Duodenal mucosa (tissue), 2 donors: ENCODE measurements around the gene CCDC9B.

Source experiments
- H3K27ac ChIP-seq: one replicate; pipeline ENCODE4 v1.7.0; 2013; ENCODE audit warnings: low read depth, low read length
- H3K27me3 ChIP-seq, 2 donors: one replicate each; pipeline ENCODE4 v1.7.0; 2013; ENCODE audit warnings: low read length in 2 of 2, control low read depth in 1 of 2; ENCODE audit not compliant: insufficient read depth in 2 of 2, control insufficient read depth in 1 of 2
- H3K36me3 ChIP-seq, 2 donors: one replicate each; pipeline ENCODE4 v1.7.0; 2013; ENCODE audit warnings: low read length in 2 of 2, control low read depth in 1 of 2; ENCODE audit not compliant: insufficient read depth in 2 of 2, control insufficient read depth in 1 of 2
- H3K4me1 ChIP-seq, 2 donors: one replicate each; pipeline ENCODE4 v1.7.0; 2013; ENCODE audit warnings: low read length in 2 of 2, control low read depth in 1 of 2; ENCODE audit not compliant: insufficient read depth in 2 of 2, control insufficient read depth in 1 of 2
- H3K4me3 ChIP-seq, 2 donors: one replicate each; pipeline ENCODE4 v1.7.0; 2013; ENCODE audit warnings: low read length in 2 of 2, low read depth in 1 of 2
- H3K9ac ChIP-seq, 2 donors: one replicate each; pipeline ENCODE4 v1.7.0; 2013; ENCODE audit warnings: low read length in 2 of 2, low read depth in 1 of 2
- H3K9me3 ChIP-seq, 2 donors: one replicate each; pipeline ENCODE4 v1.7.0; 2013; ENCODE audit warnings: low read length in 2 of 2, control low read depth in 1 of 2; ENCODE audit not compliant: control insufficient read depth in 1 of 2

The CCDC9B gene

DNA sequence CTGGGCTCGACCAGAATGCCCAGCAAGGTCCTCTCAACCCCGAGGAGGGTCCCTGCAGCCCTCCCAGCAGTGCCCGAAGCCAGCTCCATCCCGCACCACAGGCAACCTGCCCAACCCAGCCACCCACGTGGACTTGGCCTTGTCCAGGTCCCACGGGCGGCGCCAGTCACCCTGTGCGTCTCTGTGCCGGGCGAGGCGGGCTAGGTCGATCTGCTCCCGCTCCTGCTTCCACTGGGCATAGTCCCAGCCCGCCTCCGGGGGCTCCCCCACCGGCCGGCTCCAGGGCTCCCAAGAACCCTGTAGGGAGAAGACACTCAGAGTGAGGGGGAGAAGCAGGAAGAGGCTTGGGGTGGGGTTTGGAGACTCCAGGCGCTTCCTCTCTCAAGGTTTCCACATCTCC lies 3.1 kb downstream of the CCDC9B start:
- Histone ChIP-seq H3K27me3 (no peaks in the 10 kb centered on the region), H3K9ac (peak overlapping the region; percentile 18 to 29), H3K9me3 (no peaks in the 10 kb centered on the region), H3K4me3 (no peak overlapping the region), H3K4me1 (peaks cover 62 to 66% of the 10 kb centered on the region in 2 donors), H3K27ac (no peak overlapping the region), H3K36me3 (no peaks in the 10 kb centered on the region)

DNA sequence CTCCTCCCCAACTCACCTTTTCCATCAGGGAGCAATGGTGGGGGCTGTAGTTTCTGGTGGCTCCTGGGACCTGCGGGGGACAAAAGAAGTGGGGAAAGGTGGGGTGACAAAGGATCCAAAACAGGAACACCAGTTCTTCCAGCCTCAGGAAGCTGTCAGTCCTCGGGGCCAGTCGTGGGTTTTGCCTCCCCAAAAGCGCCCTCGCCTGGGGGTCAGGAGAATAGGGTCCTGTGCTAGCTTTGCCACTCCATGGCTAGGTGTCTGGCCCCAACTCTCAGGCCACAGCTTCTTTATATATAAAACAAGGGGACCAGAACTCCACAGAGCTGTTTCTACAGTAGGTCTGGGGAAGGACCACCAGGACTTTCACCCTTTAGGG lies 4.0 kb downstream of the CCDC9B start:
- Histone ChIP-seq H3K9me3 (no peaks in the 10 kb centered on the region), H3K36me3 (no peaks in the 10 kb centered on the region), H3K27ac (no peak overlapping the region), H3K27me3 (no peaks in the 10 kb centered on the region), H3K9ac (no peak overlapping the region), H3K4me3 (no peak overlapping the region), H3K4me1 (peaks cover 59 to 66% of the 10 kb centered on the region in 2 donors)

DNA sequence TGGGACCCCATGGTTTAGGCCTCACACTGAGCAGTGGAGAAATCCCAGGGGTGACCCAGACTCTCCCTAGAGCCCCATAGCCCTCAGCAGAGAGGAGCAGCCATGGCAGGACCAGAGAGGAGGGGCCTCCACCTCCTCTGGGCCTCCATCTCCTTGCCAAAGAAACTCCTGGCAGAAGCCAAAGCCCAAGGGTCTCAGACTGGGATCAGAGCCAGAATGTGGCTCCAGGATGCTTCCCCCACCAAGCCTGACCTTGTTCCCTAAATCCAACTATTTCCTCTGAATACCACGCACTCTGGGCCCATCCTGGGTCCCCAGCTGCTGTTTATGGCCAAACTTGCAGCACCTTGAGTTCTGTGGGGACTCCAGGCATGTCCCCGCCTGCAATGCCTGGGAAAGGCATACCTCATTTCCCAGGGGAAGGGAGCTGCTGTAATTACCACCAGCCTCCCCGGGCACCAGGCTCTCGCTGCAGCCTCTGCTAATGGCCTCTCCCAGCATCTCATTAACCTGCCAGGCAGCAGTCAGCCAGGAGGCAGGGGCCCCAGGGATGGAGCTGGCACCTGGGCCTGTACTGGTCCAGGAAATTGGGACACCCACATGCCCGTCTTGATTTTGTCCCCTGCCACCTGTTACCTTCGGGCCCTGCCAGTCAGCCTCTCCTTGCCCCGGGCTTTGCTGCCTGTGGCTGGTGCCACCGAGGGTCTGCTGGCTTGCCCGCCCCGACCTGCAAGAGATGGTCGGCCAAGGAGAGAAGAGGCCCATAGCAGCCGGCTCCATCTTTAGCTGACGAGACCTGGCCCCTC lies 4.6 kb downstream of the CCDC9B start:
- Histone ChIP-seq H3K36me3 (no peaks in the 10 kb centered on the region), H3K4me1 (peaks cover 56 to 60% of the 10 kb centered on the region in 2 donors), H3K27me3 (no peaks in the 10 kb centered on the region), H3K4me3 (no peak overlapping the region), H3K27ac (no peak overlapping the region), H3K9ac (no peak overlapping the region), H3K9me3 (no peaks in the 10 kb centered on the region)

DNA sequence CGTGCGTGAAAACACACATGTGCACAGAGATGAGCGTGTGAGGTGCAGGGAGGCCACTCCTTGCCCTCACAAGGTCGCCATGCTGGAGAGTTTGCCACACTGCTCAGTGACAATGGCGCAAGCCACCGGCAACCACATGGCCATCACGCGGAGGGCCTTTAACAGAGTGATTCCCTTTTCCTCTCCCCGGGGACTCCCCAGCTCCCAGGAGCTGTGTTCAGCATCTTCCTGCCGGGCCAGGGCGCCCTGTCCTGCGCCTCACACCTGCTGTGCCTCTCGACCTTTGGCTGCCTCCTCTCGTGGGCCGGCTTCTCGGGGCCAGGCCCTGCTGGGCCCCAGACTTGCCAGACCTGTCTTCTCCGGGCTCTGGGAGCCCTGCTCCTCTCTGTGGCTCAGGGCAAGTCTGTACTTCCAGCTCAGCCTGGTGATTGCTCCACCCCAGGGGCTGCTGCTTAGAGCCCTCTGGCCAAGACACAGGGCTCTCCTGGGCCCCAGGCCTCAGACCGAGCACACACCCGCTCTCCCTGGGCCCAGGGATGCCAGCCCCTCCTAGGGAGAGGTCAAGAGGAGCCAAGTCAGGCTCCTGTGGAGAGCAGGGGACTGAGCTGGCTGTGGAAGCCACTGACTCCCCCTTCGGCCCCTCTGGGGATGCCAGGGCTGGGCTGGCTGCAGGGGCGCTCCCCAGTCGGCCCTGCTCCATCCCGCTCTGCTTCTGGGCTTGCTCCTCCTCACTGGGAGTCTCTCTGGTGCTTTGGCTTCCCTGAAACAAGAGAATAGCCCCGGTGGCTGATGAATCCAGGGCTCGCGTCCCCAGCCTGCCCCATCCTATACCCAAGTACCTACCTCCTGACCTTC lies 5.6 kb downstream of the CCDC9B start:
- Histone ChIP-seq H3K9me3 (no peaks in the 10 kb centered on the region), H3K36me3 (no peaks in the 10 kb centered on the region), H3K9ac (no peak overlapping the region), H3K27ac (peak overlapping the region; percentile 77), H3K4me3 (no peak overlapping the region), H3K27me3 (no peaks in the 10 kb centered on the region), H3K4me1 (peaks cover 57% of the 10 kb centered on the region in 2 donors)

DNA sequence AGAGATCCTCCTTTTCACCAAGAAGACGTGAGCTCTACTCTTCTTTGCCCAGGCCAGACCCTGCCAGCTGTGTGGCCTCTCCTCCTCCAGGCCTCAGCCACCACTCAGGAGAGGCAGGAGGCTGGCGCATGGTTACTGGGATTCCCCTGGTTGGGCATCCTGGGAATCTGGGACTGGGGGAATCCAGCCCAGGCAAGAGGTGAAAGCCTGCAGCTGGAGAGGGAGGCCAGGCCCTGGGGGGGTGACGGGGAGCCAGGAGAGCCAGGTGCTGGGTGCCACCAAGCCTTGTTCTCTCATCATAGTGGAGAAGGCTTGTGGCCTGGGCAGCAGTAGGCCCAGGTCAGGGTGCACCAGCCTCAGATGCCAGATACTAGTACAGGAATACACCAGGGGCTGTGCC lies 6.2 kb downstream of the CCDC9B start:
- Histone ChIP-seq H3K4me1 (peaks cover 53 to 54% of the 10 kb centered on the region in 2 donors), H3K36me3 (no peaks in the 10 kb centered on the region), H3K4me3 (no peak overlapping the region), H3K9ac (peak overlapping the region in 1 of 2 donors; percentile 27), H3K9me3 (no peaks in the 10 kb centered on the region), H3K27ac (peak overlapping the region; percentile 77), H3K27me3 (no peaks in the 10 kb centered on the region)

DNA sequence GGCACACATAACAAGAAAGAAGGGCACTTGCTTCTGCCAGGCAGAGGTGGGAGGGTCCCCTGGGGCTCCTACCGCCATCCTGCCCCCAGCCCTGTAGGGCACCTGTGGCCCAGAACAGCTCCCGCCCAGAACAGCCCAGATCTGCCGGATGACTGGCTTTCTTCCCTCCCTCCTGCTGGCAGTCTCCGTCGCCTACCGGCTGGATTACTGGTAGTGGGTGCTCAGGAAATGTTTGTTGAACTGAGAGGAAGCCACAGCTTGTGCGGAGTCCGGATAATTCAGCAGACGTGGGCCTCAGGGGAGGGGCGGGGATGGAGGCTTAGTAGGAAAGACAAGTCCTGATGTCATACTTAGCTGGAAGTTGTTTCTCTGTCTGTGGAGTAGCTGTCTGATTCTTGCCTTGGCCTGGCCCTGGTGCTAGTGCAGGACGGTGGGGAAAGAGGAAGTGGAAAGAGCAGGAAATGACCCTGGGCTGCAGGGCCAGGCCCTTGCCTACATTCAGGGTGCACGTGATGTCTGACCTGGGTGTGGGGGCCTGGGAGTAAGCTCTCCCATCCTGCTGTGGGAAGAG lies 6.7 kb downstream of the CCDC9B start:
- H3K27ac ChIP-seq, result peak overlapping the region; percentile 77
- H3K27me3 ChIP-seq, result no peaks in the 10 kb centered on the region
- H3K36me3 ChIP-seq, result no peaks in the 10 kb centered on the region
- H3K4me3 ChIP-seq, result peak overlapping the region in 1 of 2 donors; percentile 8
- H3K4me1 ChIP-seq, result peaks cover 48% of the 10 kb centered on the region in 2 donors
- H3K9me3 ChIP-seq, result no peaks in the 10 kb centered on the region
- H3K9ac ChIP-seq, result peak overlapping the region in 1 of 2 donors; percentile 27

DNA sequence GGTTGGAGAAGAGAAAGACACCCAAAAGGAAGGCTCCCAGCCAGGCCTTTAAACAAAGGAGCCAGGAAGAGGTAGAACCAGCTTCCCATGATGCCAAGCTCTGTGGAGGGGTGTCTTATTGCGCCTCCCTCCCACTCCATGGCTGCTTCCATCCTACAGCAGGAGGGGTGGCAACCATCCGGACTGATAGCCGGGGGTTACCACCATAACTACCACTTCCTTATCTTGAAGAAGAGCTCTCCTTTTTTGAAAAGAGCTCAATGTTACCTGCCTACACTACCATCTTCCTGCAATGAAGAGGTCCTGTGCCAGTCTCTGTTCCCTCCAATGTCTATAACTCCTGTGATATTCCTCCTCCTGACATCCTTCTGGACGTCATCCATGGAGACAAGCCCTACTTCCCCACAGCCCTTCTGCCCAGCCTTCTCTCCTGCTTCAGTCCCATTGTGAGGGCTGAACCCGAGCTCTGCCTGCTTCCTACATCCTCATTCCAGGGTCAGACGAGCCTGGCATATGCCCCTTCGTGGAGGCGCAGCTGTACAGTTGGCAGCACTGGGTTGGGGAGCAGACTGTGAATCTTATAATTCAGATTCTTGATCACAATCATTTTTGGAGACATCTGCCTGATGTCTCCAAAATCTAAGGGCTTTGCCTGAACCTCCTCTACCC lies 8.5 kb downstream of the CCDC9B start:
- Histone ChIP-seq H3K4me1 (peaks cover 32 to 33% of the 10 kb centered on the region in 2 donors), H3K4me3 (no peak overlapping the region), H3K36me3 (no peaks in the 10 kb centered on the region), H3K27me3 (no peaks in the 10 kb centered on the region), H3K9ac (no peak overlapping the region), H3K27ac (no peak overlapping the region), H3K9me3 (no peaks in the 10 kb centered on the region)

DNA sequence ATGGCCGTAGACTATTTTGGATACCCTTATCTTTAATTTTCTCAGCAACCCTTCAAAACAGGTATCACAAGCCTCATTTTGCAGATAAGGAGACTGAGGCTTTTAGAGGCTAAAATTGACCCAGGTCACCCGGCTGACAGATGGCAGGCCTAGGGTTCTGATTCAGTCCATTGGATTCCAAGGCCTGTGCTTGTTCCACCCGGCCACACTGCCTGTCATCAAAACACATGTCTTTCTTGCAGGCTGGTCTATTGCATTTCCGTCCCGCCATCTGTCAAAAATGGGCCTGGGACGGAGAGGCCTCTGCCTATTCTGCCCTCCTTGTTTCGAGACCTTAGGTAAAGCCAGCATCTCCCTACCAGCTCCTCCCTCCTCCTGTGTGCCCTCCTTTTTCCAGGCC lies 9.1 kb downstream of the CCDC9B start:
- Histone ChIP-seq H3K27ac (no peak overlapping the region), H3K4me3 (no peak overlapping the region), H3K4me1 (peaks cover 31 to 37% of the 10 kb centered on the region in 2 donors), H3K27me3 (no peaks in the 10 kb centered on the region), H3K9ac (no peak overlapping the region), H3K36me3 (no peaks in the 10 kb centered on the region), H3K9me3 (no peaks in the 10 kb centered on the region)

DNA sequence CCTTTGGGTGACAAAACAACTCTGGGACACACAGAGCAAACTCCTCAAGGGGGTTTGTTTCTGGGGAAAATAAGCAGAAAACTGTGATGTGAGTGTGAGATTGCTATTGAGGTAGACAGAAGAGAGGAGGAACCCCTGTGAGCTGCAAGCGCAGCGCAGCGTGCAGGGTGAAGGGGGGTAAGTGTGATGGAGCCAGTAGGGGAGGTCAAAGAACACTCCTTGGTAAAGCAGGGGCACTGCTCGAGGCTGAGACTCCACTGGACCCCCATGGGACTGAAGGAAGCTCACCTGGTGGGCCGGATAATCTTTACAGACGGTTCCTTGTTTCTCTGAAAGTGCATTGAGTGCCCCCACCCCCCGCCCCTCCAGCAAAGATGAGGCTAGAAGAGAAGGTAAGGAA lies 9.7 kb downstream of the CCDC9B start:
- Histone ChIP-seq H3K36me3 (no peaks in the 10 kb centered on the region), H3K4me3 (no peak overlapping the region), H3K9ac (no peak overlapping the region), H3K27ac (no peak overlapping the region), H3K27me3 (no peaks in the 10 kb centered on the region), H3K9me3 (no peaks in the 10 kb centered on the region), H3K4me1 (peaks cover 31 to 38% of the 10 kb centered on the region in 2 donors)
